Measurements from ENCODE around the gene ZSWIM8. TPM values are rescaled to one million over a fixed set of nuclear protein-coding genes. Genes with fewer than 3 reads are reported as not detected.

The ZSWIM8 gene
- total and polyA plus RNA-seq, 2 experiments from 2014 or later: 20.5 to 30.4 TPM

- H3K4me1 ChIP-seq (ENCODE audit: insufficient read depth): peaks cover 13% of the 10 kb centered on the region
- ATAC-seq: peak; percentile 10; the same call in 2 of the 3 replicates
- DNase-seq (ENCODE audit: low spot score): no peak
- peak overlapping the region; percentile 96 for H2AFZ ChIP-seq
- Mint-ChIP-seq H3K9me3 (no peaks in the 10 kb centered on the region), H3K27ac (peak overlapping the region; percentile 98), H3K4me3 (peak overlapping the region; percentile 95), H3K27me3 (ENCODE audit: insufficient read depth, low read depth, poor library complexity) (peaks cover 12% of the 10 kb centered on the region), H3K36me3 (ENCODE audit: low read depth) (peaks cover 25% of the 10 kb centered on the region), H3K4me1 (peaks cover 23% of the 10 kb centered on the region)
- H3K27ac ChIP-seq (ENCODE audit: low read depth): peak overlapping the region; percentile 87; the same call in 1 of the 2 replicates
- H3K36me3 ChIP-seq (ENCODE audit: insufficient read depth): peaks cover 10% of the 10 kb centered on the region; the same call in 1 of the 2 replicates
- H3K9me2 ChIP-seq (ENCODE audit: insufficient read depth): no peaks in the 10 kb centered on the region
- TF ChIP-seq ZNF331 (CRISPR knock-in tag; IDR thresholded peaks at IDR 0.05; ENCODE audit: low read depth): no peak
- no peak for TF ChIP-seq ZNF114 (CRISPR knock-in tag; IDR thresholded peaks at IDR 0.05)
- TF ChIP-seq CTCF (conservative IDR thresholded peaks at IDR 0.05; ENCODE audit: low read depth in 2 of 2): no peak
- TF ChIP-seq NANOG (IDR thresholded peaks at IDR 0.05; ENCODE audit: borderline replicate concordance): no peak
- no peak for TF ChIP-seq JUNB (IDR thresholded peaks at IDR 0.05; ENCODE audit: unreplicated experiment)
- TF ChIP-seq CREB1 (CRISPR knock-in tag; IDR thresholded peaks at IDR 0.05; ENCODE audit: low read depth): no peak
- no peak for TF ChIP-seq ZNF462 (CRISPR knock-in tag; IDR thresholded peaks at IDR 0.05)
- no peak for TF ChIP-seq POLR2AphosphoS5 (IDR thresholded peaks at IDR 0.05; ENCODE audit: low read depth)
- TF ChIP-seq ETS1 (IDR thresholded peaks at IDR 0.05): no peak
- no peak for TF ChIP-seq STAT1 (IDR thresholded peaks at IDR 0.05; ENCODE audit: unreplicated experiment)
- no peak for TF ChIP-seq REST (IDR thresholded peaks at IDR 0.05; ENCODE audit: unreplicated experiment)
- TF ChIP-seq EZH2phosphoT487 (IDR thresholded peaks at IDR 0.05; ENCODE audit: unreplicated experiment): no peak
- no peak for TF ChIP-seq EZH2 (IDR thresholded peaks at IDR 0.05; ENCODE audit: low read depth, unreplicated experiment)
- H3K4me2 ChIP-seq: peak overlapping the region; percentile 94
- H4K20me1 ChIP-seq (replicated peaks; ENCODE audit: insufficient read depth): peaks cover 13% of the 10 kb centered on the region
- H3K79me2 ChIP-seq (replicated peaks; ENCODE audit: insufficient read depth): peaks cover 50% of the 10 kb centered on the region
- peak overlapping the region; percentile 98 for H3K4me3 ChIP-seq
- no peaks in the 10 kb centered on the region for H3K27me3 ChIP-seq (ENCODE audit: insufficient read depth)
- peaks cover 12% of the 10 kb centered on the region; the same call in 1 of the 2 replicates for H3F3A ChIP-seq (replicated peaks; ENCODE audit: low read depth)
Observed at GRCh38 chr10:73781548-73781878, 3.9 kb upstream of the ZSWIM8 start.

Measured in GM23338 (cell line).